Inferior parietal cortex (tissue), 1 donor: ENCODE measurements around the gene GNG12.

Experiments
- DNase-seq: peaks from one replicate; pipeline ENCODE4 v3.0.0-alpha.2; 2016; ENCODE audit errors: extremely low spot score

GNG12 gene

DNA sequence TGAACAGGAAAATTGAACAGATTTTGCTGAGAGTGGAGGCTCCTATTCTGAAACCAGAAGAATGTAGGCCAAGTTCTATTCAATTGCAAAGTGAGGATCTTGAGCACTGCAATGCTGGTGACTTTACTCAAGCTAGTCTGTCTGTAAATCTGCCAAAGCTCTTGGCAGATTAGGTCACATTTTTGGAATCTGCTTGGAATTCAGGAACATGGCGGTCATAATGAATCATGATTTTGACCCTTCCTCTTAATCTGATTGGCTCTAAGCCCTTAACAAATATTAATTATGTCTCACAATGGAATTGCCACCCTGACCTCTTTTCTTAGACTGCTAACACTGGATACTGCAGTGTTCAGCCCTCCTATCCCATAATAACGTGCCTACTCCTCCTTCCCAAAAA, 7.2 kb upstream of the GNG12 start:
- DNase-seq: no peak

DNA sequence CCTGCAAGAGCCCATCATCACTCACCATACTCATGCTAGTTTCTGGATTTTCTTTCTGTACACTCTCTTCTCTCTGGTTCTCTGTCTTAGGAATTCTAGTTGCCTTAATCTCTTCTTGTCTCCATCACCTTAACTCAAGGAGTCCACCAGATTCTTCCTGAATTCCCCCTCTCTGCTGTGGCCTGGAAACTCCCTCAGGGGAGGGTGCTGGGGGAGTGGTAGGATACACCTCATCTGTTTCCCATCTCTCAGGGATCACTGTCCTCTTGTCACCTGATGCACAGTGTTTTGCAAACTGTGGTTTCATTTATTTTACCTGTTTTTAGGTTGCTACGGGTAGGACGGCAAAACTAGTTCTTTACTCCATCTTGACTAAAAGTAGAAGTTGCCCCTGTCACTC, 6.6 kb upstream of the GNG12 start:
- DNase-seq: no peak

DNA sequence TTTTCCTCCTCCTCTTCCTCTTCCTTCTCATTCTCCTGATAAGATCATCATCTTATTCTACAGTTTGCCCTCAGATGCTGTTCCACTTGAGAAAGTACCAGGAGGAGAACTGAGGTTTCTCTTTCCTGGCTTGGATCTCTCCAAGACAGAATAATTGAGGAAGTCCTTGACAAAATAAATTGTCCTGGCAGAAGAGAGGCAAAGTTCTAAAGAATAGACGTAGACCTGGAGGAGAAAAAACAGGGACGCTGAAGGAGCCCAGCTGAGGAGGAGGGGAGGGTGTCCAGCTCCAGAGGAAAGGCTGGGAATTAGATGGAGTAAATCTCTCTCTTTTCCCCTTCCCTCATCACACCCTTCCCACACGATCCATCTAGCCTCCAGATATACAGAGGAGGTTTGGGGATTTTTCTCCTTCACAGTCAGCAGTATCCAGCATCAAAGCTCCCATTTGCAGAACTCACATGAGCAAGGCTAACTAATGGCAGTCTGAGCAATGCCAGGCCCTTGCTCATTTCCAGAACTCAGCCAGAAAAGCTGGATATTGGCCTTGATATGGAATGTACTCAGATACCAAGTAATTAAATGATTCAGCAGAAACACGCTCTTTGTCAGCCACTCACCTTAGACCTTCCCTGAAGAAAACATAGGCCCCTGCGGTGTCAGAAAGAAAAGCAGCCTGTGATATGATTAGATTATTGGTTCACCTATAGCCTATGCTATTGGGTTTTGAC, 5.1 kb upstream of the GNG12 start:
- no peak for DNase-seq

DNA sequence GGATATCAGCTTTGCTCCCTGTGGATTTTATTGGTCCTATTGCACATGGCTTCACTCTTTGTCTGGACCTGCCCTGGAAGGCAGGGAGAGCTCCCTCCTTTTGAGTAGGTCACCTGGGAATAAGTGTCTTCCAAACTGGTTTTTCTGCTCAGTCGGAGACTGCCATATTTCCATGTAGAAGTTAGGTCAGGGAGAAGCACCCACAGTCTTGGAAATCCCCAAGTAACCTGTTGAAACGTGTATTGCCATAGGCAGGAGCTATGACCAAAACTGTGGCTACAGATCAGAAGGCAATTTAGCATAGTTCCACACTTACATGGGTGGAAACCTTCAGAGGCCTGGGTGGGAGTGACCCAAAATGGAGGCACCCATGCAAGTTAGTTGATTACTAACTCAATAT, 3.5 kb upstream of the GNG12 start:
- DNase-seq: no peak

DNA sequence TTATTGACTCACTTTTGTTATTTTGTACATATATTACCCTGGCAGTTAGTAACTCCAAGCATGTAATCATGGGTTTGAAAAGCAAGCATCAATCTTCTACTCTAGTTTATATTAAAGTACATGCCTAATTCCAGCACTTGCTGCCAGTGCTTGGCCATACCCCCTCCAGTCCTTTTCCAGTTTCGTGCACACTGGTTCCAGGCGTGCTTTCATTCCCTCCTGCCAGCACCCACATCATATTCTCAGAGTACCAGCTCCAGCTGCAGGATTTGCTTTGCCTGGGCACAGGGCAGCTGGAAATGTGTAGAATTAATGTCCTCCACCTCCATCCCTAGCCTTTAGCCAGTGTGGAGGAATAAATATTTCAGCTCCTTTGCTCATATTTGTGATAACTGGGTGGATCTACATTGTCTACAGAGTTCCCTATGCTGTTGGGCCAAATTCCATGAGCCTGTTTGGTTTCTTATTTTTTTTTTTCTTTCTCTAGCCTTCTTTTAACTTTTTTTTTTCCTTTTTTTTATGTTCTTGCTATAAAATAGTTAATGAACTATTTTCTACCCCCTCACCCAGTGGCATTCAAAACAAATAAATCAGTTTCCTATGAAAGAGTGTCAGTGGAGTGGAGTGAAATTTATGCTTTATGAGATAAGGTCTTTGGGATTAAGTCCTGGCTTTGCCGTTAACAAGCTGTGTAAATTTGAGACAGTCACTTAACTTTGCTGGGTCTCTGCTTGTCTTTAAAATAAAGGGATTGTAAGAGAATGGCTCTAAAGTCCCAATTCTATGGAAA, 2.6 kb upstream of the GNG12 start:
- DNase-seq: no peak

DNA sequence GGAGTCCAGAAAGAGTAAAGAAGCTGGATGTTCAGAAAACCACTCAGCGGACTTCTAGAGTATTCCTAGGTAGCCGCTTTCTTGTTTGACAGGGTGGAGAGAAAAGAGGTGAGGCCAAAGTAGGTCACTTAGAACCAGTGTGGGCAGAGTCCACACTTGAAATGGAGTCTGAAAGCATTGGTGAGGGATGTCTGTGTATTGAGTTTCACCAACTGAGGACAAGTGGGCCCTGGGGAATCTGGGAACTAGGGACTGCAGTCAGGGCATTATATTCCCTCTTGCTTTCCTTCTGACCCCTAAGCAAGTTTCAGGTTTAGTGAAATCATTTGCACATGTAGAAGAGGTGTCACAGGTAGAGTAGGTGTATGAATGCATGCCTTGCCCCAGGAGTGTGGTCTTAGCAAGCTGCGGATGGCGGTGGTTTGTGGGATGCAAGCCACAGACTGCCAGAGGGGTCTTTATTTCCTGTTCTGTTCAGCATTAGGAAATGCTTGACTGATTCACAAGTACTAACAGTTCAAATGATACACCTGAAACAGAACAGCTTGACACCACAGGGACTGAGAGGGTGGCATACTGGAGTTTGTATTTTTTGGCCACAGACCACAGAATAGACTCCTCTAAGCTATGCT, 1.1 kb upstream of the GNG12 start:
- DNase-seq: no peak

DNA sequence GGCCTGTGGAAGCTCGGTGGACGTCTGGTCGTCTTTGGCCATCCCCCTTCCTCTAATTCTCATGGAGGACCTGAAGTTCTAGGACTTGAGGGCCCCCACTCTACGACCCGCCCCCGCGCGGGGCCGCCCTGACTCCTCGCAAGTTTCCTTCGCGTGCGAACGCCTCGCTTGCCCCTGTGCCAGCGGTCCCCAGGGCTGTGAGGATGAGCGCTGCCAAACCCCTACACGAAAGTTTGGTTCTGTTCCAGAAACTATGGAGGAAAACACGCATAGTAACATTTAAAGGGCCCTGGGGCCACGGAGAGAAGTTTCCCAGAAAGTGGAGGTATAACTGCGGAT, 304 bp upstream of the GNG12 start:
- DNase-seq: no peak

DNA sequence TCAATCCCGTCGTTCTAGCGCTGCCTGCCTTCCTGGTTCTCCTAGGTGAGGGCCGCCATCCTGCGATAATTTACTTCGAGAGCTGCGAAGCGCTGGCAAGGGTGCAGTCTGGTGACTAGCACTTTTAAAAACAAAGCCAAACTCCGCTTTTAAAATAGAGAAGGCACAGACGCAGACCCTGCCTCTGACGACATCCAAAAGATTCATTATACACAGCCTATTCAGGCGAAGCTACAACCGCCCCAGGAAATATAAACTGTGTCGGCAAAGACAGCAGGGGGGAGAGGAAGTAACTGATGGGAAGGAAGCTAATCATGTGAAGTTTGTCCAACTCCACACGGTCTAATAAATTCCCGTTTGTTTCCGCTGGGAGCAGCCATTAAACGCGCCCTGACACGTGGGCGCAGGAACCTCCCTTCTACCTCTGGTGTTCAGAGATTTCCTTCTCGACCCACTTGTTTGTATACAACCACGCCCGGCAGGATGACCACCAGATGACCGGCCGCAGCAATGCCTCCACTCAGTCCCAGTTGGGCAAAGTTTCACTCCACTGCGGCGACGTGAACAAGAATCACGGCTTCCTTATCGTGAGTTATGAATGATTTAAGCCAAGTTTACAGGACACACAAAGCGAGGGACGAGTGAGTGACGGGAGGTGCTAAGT, 1.3 kb downstream of the GNG12 start:
- no peak for DNase-seq

DNA sequence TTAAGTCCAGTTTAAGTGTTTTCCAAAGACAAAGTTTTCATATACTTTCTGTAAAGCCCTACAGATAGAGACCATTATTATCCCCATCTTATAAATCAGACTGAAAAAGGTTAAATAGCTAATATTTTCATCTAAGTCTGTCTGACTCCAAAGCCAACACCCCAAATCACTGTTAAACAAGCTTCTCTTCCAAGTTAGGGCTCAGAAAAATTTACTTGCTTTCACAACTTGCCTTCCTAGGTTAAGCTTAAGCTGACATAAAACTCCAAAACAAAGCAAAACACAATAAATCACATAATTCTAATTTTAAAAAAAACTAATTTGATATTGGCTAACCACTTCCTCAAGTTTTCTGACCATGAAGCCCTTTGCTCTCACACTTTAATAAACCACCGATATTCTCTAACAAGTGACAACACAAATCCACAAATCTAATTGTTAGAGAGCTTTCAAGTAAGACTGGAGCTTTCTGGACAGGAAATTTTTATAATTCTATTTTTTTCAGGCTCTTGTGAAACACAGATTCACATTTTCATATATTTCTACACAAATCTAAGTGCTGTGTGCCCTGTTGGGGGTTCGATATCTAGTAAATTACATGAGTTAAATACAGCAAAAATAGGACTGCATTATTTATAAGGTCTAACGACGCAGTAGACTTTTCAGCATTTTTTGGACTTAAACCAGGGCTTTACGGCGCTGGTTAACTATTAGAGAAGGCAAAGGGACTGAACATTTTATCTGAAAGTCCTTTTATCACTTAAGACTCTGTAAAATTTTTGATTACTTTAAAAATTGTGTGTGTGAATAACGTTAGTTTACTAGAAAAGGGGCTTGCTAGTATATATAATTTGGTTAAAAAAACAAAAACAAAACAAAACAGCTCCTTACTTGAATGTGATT, 2.1 kb downstream of the GNG12 start:
- DNase-seq: no peak

DNA sequence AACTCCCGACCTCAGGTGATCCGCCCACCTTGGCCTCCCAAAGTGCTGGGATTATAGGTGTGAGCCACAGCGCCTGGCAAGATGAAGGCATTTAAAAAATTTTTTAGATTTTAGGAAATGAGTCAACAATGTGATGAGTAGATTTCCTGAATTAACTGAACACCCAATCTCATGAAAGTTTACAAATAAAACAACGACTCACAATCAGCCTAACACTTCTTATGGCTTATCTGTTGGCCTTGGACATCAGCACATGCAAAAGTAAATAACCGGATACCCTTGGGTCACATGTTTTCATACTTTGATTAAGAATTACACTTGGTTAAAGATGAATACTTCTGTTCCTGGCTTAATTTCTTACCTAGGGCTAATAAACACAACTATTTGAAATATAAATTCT, 3.0 kb downstream of the GNG12 start:
- no peak for DNase-seq

DNA sequence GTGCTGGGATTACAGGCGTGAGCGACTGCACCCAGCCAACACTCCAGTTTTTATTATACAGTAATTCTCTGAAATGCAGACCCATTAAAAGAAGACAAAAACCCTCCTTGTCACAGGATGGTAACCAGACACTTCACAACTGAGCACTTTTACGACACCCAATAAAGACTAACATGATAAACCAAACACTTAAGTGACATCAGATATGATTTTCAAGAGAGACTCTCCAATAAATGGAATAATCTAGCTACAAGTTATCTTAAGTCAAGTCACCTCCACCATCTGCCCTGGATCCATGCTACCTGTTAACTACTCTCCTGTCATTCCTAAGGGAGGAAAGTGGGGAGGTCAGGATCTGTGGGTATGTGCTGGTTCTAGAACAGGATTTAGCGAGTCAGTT, 5.6 kb downstream of the GNG12 start:
- no peak for DNase-seq

DNA sequence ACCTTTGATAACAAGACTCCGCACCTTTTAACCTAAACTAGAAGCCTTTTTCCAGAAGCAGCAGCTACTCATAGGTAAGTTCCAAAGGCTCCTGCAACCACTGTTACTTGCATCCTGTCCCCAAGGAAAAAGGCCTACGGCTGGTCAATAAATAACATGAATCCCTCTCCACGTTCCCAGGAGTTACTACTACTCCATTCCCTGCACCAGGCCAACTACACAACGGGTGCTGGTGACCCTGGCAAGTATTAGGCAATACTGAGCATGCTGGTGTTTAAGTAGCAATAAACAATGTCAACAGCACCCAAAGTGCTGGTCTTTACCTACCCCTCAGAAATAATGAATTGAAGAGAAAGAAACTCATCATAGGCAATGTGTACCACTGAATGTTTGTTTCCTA, 7.7 kb downstream of the GNG12 start:
- no peak for DNase-seq

DNA sequence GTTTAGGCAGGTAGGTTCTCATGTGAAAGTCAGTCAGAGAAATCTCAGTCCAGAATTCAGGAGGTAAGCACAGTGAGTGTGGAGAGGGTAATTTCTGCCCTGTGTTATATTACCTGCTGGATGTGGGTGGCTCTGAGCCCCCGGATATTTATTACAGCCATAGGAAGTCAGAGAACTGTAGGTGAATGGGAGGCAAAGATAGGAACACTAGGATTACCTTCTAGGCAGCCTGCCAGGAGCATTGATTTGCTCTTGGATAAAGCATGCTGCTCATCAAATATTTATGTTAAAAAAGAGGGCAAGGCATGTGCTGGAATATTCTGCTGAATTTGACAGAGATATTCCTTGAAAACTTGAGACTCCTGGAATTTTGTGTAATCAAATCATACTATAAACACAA, 8.5 kb downstream of the GNG12 start:
- DNase-seq: no peak

DNA sequence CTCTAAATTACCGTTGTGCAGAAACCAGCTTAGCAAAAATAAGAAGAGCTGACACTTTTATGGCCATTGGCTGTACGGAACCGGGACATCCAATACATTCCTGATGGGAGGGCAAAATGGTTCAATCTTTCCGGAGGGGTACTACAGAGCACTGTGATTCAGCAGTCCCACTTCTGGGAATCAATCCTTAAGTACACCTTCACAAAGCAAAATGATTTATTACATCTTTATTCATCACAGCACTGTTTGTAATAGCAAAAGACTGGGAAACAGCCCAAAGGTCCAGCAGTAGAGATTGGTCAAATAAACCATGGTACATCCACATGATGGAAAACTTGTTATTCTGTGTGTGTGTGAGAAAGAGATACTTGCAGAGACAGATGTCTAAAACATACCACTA, 9.7 kb downstream of the GNG12 start:
- DNase-seq: no peak

DNA sequence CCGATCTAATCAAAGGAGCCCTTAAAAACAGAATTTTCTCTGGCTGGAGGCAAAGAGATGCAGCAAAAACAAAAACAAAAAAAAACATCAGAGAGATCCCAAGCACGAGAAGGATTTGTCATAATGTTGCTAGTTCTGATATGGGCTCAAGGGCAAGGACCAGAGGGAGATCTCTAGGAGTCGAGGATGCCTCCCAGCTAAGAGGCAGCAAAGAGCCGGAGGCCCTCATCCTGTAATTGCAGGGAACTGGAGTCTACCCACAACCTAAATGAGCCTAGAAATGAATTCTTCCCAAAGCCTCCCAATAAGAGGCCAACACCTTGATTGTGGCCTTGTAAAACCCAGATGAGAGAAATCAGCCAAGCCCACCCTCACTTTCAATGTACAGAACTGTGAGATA, 12.0 kb downstream of the GNG12 start:
- DNase-seq: no peak

DNA sequence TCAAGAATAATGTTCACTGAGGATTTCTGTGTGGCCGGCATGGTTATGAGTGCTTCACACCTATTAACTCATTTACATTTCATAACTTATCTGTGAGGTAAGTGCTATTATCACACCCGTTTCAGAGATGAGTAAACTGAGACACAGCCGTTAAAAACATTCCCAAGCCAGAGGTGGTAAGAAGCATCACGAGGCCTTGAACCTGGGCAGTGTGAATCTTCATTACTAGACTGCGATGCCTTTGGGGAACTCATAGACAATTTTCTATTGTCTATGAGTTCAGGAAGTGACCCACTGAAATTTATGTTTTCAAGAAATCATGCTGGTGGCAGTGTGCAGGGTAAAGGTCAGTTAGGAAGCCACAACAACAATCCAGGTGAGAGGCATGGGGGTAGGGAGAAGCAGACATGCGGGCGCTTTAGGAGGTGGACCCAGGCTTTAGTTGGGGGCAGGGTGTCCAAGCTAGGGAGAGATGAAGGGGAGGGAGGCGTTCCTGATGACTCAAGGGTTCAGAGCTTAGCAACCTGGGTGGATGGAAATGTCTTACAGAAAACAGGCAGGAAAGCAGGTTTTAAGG, 14.5 kb downstream of the GNG12 start:
- no peak for DNase-seq

DNA sequence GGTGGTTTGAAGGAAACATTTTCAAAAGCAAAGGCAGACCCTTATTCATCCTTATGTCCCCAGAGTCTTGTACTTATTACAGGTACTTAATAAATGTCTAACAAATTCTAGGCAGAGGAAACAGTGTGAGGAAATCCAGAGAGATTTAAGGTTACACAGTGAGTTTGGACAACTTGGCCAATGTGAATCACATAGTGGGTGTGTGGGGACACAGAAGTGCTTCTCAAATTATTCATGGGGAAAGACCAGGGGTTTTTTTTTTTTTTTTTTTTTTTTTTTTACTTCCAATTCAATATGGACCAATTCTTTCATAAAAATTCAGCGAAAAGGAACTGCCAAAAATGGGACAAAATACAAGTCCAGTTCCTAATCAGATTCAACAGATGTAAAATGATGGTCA, 15.1 kb downstream of the GNG12 start:
- DNase-seq: no peak

DNA sequence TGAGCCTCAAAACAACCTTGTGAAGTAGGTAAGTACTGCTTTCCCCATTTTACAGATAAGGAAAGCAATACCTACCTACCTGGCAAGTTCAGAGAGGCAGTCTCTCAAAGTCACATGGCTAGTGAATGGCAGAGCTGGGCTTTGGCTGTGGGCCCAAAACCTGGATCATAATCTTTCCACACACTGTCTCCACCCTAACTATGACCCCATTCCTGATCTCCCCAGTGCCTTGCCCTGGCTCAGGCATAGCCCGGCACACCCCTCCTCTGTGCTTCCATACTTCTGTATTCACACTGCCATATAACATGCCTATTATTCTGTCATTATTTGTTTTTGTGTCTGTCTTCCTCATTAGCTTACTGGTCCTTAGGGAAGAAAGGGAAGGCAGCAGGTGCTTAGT, 15.9 kb downstream of the GNG12 start:
- no peak for DNase-seq

DNA sequence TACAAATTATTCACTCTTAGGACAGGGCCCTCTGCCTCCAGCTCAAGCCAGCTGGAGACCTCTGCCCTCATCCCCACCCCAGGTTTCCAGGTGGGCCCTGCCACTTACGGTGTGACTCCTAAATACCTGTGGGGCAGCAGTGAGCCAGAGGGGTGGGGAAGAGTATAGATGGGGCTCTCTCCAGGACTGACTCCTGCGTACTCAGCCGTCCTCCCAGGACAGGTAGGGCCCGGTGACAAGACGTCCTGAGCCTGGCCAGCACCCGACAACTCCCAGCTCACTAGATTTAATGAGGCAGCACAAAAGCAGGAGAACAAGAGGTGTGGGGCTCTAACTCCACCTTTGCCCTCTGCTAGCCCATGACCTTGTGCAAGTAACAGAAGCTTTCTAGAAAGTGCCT, 16.8 kb downstream of the GNG12 start:
- no peak for DNase-seq

DNA sequence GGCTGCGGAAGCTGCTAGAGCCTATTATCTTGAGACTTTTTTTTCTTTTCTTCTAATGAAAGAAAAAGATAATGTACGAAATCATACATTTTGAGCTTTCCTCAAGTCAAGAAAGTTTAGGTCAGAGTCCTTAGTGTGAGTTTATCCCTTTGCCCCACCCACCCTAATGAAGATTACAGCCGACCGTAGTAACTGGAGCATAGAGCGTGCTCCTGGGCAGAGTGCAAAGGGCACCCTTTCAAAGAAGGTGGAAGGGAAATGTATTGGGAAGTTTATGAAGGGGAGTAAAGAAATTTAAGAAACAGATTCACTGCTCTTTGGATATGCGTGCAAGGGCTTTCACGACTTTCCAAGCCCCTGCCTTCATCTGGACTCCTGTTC, 17.2 kb downstream of the GNG12 start:
- DNase-seq: no peak
